GM08714 (cell line): ENCODE results near the gene ULBP2.
"Not testable (repeated sequence)": the region's sequence is repeated elsewhere in the genome, so short reads cannot be mapped to it uniquely, and the experiment has no call there.

Source experiments
- H3K4me3 ChIP-seq: fragments of 200-500 bp; sonication (Bioruptor generic); 2 replicates; pipeline ENCODE4 v1.5.1; 2014; ENCODE audit warnings: mild to moderate bottlenecking, low read length, inconsistent platforms
- ZNF274 ChIP-seq: IDR thresholded peaks from 2 replicates; pipeline ENCODE4 v1.6.1; 2012; ENCODE audit warnings: mild to moderate bottlenecking, low read depth, low read length

ULBP2 gene

DNA sequence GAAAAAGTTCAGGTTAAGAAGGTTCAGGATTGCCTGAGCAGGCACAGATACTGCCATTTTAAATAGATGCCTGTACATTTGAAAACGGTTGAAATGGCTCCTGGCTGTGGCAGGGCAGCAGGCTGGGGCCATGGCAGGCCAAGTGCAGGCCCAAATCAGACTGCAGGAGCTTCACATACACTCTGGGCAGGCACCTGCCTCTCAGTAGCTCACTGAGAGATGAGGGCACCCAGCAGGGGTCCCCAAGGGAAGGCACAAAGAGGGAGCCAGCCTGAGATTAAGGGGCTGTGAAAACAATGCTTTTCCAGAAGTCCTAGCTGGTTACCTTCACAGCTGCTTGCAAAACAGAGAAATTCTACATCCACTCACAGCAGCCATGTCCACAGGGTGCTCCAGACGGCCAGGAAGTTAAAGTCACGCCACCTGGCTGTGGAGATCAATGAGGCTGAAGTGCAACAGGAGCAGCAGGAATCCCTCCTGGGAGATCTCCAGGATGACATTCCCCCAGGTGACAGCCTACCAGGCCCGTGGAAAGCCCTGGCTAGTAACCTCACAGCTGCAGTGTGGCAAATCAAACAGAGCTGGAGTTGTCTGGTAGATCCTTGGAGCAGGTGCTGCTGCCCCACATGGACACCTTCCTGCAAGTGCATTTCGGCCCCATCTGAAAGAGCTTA lies 37.7 kb upstream of the ULBP2 start:
- TF ChIP-seq ZNF274 = no peak
- no peak overlapping the region for H3K4me3 ChIP-seq

DNA sequence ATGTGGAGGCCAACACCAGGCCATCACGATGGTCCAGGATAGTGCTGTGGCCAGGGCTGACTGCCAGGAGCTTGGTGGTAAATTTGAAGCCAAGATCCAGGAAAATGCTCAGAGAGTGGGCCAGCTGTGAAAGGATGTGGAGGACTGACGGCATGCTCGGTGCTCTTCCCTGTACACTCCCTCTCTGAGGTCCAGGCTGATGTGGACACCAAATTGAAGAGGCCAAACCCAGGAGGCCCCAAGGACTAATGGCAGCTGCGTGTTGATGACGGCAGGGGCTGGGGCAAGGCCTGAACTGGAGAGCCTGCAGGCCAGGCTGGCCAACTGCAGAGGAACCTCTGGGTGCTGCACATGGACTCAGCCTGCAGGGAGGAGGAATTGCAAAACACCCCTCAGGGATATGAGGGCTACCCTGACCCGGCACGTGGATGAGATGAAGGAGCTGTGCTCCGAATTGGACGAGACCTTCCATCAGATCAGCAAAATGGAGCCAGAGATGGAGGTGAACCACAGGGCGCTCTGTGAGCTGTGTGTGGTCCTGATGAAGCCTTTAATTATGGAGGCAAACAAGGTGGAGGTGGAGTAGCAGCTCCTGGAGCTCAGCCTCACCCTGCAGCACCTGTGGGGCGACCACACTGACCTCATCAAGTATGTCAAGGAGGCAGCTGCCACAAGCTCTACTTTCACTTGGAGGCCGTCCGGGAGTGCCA lies 37.0 kb upstream of the ULBP2 start:
- TF ChIP-seq ZNF274 = no peak
- H3K4me3 ChIP-seq = no peak overlapping the region

GRCh38 chr6:149905371-149905910 lies 36.4 kb upstream of the ULBP2 start:
- TF ChIP-seq ZNF274 = no peak
- no peak overlapping the region for H3K4me3 ChIP-seq

- H3K4me3 ChIP-seq = no peak overlapping the region
- TF ChIP-seq ZNF274 = no peak
These were observed 35.9 kb upstream of the ULBP2 start for GRCh38 chr6:149905911-149906371.

GRCh38 chr6:149906405-149906804 lies 35.4 kb upstream of the ULBP2 start:
- H3K4me3 ChIP-seq = no peak overlapping the region
- TF ChIP-seq ZNF274 = no peak

GRCh38 chr6:149907317-149907716 lies 34.5 kb upstream of the ULBP2 start:
- no peak overlapping the region for H3K4me3 ChIP-seq
- no peak for TF ChIP-seq ZNF274

- H3K4me3 ChIP-seq = not testable (repeated sequence)
These were observed 33.3 kb upstream of the ULBP2 start for GRCh38 chr6:149908480-149908879.

GRCh38 chr6:149909701-149910470 lies 31.9 kb upstream of the ULBP2 start:
- H3K4me3 ChIP-seq = no peak overlapping the region
- no peak for TF ChIP-seq ZNF274

- H3K4me3 ChIP-seq = no peak overlapping the region
- TF ChIP-seq ZNF274 = no peak
These were observed 31.1 kb upstream of the ULBP2 start for GRCh38 chr6:149910721-149911151.

DNA sequence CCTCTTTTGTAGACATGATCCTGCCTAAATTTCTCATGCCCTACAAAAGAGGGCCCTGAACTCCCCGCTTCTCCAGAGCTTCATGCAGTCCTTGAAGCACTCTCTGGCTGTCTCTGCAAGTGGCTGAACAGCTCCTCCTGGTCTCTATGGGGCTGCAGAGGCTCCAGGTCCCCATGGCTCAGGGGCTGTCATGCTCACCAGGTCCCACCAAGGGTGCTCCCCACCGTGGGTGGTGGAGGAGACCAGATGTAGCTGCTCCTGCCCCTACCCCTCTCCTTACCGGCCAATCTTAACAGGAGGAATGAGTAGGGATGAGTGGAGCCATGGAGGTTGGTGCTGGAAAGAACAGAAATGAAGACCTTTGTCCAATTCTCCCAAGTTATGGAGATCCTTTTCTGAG lies 29.1 kb upstream of the ULBP2 start:
- not testable (repeated sequence) for H3K4me3 ChIP-seq

- H3K4me3 ChIP-seq = no peak overlapping the region
- no peak for TF ChIP-seq ZNF274
These were observed 28.7 kb upstream of the ULBP2 start for GRCh38 chr6:149913085-149913484.

- TF ChIP-seq ZNF274 = no peak
- H3K4me3 ChIP-seq = no peak overlapping the region
These were observed 28.1 kb upstream of the ULBP2 start for GRCh38 chr6:149913540-149914240.

DNA sequence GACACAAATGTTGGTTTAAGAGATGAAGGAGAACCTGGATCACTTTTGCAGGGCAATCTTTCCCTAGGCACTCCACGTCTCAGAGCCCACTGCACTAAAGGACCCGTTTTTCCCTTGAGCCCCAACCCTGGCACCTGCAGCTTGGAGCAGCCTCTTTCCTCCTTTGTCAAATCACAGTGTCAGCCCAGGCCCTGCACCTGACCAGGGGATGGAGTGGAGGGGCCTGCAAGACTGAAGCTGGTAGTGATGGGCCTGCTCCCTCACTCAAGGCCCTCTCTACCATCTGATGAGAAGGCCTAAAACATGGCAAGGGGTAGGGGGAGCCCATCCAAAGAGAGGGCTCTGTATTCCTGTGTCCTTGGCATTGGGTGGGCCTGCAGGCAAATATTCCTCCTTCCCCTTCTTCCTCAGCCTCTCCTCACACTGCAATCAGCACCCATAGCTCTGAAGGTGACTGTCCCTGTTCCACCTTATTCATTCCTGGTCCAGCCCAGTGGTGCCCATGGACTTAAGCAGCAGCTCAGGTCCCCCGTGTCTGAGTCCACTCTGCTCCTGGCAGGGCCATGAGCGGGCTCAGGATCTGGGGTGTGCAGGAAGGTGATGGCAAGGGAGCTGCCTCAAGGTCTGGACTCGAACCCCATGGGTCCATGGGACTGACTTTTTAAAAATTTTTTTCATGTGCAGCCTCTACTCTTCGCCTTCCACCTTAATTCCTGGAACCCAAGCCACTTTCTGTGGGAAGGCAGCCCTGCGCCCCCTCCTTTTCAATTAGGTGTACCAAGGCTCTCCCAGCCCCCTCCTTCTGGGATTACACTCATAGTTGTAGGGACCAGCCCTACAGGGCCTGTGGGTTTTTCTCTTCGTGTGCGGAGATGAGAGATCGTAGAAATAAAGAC lies 25.6 kb upstream of the ULBP2 start:
- no peak overlapping the region for H3K4me3 ChIP-seq
- TF ChIP-seq ZNF274 = no peak
